GM21619 (cell line): ENCODE measurements around the gene CDC25A.

ENCODE experiments used
- ATAC-seq: cut with Tn5 transposase; IDR thresholded peaks from one replicate; pipeline ENCODE4 v1.9.1; 2021; ENCODE audit not compliant: unreplicated experiment

The CDC25A gene

DNA sequence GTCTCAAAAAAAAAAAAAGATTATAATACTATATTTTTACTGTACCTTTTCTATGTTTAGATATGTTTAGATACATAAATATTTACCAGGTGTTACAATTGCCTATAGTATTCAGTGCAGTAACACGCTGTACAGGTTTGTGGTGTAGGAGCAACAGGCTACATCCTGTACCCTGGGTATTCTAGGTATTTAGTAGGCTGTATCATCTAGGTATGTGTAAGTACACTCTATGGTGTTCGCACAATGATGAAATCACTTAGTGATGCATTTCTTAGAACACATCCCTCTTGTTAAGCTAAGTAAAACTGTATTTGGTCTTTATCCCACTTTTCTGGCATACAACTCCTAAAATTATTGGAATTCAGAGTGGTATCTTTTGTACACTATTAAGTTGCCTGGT, 77.8 kb downstream of the CDC25A start:
- ATAC-seq: no peak

DNA sequence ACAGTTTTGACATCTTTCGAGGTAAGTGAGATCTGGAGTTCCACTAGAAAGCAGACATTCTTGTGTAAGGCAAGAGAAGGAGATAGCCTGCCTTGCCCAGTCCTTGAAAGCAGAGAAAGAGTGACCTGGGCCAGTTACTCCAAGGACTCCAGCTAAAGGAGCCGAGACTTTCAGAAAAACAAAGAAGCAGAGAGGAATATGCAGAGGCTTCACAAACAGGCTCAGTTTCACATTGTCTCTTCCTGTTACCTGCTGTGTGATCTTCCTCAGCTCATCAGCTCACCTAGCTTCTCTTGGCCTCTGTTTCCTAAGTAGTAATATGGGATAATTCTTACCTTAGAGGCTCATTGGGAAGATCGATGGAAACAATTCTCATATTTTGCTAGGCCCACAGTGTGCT, 81.0 kb downstream of the CDC25A start:
- ATAC-seq: no peak
